Eye (tissue), 1 donor: ENCODE results near the gene SLC37A2.
A peak's percentile ranks its signal among the peaks of the same experiment; 100 is the strongest.
"Not testable (repeated sequence)": the region's sequence is repeated elsewhere in the genome, so short reads cannot be mapped to it uniquely, and the experiment has no call there.

Experiments used
- DNase-seq: peaks from one replicate; pipeline ENCODE4 v3.0.0-alpha.2; 2015

Gene SLC37A2

DNA sequence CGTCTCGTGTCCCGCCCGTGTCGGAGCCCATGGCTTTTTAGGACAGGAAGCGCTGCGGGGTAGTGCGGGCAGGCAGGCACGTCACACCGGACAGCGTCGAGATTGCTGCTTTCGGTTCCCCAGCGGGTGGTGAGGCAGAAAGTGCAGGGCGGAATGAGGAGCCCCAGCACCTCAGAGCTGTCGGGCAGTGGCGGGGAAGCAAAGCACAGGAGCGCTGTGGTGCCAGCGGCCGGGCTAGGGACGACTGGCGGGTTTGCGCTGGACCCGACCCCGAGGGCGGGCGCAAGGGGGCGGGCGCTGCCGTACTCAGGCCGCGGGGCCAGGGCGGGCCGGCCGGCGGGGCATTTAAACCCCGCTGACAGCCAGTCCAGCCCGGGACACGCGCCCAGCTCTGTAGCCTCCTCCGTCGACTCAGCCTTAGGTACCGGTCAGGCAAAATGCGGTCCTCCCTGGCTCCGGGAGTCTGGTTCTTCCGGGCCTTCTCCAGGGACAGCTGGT is at the start of gene SLC37A2:
TSS of gene SLC37A2 (plus strand) at position 375 of the 498 bp plus-strand sequence. CDS start at position 438, 63 bp downstream.
- peak; percentile 79 for DNase-seq

DNA sequence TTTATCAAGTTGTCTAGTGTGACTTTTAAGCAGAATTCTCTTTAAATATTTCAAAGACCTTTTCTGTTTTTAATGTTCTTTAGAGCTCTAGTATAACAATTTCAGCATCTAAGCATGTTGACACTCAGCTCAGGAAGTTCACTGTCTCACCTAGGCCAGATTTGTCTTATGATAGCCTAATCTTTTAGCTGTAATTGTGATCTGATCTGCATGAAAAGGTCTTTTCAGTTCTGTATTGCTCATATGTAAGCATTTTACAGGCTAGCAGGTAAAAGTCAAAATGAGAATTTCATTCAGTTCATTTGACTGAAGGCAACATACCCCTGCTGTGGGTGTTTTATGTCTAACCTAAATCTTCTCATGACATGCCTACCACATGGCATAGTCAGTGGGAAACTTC is 46.7 kb upstream of the SLC37A2 start:
- no peak for DNase-seq

DNA sequence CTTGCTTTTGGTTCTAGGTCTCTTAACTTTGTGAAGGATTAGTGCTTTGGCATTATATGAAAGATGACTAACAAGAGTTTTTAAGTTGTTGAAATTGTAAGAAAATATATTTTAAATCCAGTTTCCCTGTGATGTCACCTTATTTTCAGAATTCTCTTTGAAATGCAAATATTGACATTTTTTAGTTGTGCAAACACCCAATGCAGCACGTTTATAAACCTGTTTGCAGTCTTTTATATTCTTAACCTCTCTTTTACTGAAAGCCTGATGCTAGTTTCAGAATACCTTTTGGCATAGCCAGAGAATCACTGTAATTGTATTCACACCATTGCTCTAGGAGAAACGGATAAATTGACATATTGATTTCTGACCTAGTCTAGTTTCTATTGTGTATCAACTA is 42.8 kb upstream of the SLC37A2 start:
- no peak for DNase-seq

DNA sequence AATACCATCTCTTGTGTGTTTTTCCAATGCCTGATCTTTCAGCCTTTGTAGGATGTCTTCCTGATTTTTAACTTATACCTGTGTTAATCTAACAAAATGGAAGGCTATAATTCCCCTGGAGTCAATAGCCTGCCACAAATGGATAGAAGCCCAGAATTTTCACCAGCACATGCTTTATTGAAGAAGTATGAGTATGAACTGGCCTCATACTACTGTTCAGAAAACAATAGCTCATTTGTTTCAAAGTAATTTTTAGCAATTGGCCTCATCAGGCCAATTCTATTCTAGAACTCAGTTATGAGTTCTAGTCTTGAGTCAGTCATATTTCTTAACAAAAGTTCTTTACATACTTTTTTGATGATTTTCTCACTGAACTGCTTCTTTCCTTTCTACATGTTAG is 40.6 kb upstream of the SLC37A2 start:
- DNase-seq, result no peak

DNA sequence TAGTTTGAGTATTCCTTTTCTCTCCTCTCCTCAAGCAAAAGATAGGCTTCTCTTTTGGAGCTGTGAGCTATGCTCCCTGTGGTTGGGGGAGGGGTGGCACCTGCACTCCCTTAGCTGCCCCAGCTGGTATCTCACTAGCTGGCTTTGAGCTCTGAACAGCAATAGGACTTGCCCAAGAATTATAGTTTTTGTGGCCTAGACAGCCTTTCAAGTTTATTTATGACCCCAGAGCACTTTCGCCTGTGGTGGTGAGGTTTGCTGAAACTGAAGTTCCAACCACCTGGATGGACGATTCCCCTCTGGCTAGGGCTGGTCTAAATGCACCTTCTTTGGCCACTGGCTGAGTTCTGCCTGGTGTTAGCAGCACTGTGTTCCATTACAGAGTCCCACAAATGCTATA is 37.1 kb upstream of the SLC37A2 start:
- DNase-seq, result no peak

DNA sequence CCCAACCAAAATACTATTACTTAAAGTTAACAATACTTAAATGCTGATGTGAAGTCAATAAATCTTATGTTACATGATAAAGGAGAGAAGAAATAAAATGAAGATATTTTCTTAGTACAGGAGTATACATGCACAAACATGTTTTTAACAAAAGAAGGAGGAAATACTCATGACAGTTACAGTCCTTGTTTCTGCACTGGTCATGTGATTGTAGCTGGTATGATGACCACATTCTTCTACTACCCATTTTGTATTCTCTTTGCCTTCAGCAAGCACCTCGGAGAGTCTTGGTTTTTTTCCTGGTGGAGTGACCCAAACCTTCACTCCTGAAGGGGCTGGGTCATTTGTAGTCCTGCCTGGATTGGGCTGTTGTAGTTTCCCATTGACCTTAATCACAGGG is 33.7 kb upstream of the SLC37A2 start:
- not testable (repeated sequence) for DNase-seq

DNA sequence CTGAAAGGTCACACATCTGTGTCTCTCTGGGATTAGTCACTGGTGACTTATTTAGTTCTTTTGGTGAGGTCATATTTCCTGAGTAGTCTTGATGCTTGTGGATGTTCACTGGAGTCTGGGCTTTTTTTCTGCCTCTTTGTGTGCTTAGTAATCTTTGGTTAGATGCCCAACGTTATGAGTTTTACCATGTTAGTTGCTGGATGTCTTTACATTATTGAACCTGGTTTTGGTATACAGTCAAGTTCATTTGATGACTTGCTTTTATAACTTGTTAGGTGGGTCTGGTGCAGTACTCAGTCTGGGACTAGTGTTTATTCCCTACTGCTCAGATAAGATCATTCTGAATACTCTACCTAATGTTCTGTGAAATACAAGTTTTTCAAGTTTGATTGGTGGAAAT is 26.2 kb upstream of the SLC37A2 start:
- no peak for DNase-seq

DNA sequence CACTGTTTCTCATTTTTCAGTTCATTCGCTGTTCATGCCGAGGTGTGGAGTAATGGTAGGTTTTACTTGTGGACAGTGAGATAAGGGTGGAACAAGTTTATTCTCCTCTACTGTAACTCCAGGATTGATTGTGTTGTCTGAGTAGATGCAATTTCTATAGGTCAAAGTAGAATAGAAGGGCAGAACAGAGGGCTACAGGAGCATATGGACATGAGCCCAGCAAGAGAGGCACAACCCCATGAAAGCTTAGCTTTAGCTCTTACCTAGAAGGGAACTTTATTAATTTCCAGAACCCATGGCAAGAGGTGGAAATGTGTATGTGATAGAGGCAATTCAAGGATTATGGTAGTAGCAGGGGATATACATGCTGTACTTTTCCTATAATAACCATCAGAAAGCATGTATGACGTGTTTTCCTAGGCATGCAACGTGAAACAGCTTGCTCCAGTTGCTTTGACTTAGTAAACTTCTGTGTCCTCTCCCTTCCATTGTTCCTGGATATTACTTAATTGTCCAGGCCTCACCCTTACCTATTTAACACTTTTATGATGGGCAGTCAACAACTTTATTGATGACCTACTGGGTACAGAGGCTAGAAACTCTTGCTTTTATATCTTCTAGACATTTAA is 13.8 kb upstream of the SLC37A2 start:
- no peak for DNase-seq

DNA sequence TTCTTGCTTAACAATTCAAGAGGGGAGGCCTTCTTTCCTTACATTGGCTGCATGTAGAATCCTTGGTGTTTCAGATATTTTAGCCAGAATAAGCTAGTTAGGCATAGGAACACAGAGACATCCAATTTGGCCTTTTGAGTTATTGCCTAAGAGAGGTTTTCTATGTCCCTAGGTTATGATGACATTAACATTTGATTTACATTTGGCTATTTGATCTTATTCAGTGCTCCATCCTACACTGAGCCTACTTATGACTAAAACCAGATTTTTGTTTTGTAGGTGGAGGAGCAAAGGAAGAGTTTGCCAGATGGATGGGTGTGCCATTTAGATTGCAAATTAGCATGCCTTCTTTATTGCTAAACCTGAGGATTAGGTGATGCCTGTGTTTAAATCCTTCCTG is 11.1 kb upstream of the SLC37A2 start:
- no peak for DNase-seq

DNA sequence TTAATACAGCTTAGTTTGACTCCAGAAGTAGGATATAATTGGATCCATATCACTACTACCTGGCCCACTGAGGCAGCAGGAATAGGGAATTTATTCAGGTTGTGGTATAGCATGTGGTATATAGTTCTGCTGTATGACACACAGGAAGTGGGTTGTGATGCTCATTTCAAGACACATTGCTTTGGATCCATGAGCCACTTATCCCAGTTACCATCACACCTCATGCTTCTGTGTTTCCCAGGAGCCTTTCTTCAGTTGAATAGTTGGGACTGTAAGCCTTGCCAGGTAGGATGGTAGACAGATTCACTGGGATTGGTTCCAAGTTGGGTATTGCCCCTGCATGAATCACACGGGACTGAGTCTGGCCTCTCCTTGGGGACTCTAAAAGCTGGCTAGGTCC is 9.9 kb upstream of the SLC37A2 start:
- no peak for DNase-seq

DNA sequence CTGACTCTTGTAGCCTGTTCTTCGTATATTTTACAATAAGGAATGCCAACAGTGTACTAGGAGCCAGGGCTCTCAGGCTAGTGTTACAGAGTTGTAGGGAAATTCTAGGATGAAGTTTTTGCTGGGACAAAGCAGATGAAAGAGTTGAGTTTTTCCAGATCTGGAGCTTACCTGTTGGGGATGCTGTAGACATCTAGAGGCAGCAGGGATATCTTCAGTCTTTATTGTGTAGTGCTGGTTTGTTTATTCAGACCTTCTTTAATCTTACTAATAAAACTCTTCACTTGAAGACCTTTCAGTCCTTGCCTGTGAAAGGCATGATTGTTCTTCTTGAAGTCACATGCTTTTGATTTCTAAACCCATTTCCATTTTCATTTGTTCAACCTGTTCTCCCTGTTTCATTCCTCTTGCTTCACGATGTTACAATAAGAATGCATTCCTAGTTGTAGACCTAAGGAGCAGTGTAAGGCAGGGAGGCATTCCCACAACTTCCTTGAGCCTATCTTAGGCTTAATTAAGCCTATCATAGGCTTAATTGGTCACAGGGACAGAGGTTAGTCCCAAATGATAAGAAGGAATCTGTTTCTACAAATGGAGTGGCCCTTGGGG is 7.9 kb upstream of the SLC37A2 start:
- DNase-seq, result no peak

DNA sequence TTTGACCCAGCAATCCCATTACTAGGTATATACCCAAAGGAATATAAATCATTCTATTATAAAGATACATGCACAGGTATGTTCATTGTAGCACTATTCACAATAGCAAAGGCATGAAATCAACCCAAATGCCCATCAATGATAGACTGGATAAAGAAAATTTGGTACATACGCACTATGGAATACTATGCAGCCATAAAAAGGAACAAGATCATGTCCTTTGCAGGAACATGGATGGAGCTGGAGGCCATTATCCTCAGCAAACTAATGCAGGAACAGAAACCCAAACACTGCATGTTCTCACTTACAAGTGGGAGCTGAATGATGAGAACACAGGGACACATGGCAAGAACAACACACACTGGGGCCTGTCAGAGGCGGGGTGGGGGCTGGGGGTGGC is 7.0 kb upstream of the SLC37A2 start:
- DNase-seq, result not testable (repeated sequence)

DNA sequence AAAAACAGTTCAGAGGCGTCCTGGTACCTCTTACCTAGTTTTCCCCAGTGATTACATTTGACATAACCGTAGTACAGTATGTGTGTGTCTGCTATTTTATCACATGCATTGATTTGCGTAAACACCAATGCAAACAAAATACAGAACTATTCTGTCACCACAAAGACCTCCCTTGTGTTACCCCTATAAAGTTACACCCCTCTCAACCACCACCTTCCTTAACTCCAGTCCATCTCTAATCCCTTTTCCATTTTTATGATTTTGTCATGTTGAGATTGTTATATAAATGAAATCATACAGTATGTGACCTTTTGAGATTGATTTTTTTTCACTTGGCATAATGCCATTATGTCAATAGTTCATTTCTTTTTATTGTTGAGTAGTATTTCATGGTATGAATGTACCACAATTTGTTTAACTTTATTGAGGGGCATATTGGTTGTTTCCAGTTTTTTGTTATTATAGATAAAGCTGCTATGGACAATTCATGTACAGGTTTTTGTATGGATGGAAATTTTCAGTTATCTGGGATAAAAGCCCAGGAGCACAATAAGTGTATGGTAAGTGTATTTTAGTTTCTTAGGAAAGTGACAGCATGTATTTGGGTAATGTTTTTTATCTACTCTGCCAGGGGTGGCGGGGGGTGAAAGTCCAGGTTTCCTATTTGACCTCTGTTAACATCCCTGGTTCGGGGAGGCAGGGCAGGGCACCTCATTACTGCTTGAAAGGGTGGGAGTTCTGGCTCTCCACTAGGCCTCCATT is 6.0 kb upstream of the SLC37A2 start:
- DNase-seq, result no peak

DNA sequence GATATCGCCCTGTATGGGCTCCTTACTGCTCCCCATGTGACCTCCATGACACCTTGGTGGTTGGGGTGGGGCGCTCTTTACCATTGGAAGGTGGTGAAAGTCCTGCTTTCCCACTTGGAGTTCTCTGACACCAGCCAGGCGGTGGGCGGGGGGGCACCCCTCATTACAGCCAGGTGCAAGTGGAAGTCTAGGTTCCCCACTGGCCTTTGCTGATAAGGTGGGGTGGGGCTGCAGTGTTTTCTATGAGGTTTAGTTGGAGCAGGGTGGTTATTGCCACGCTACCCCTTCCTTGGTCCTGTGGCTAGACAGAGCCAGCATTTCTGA is 5.5 kb upstream of the SLC37A2 start:
- DNase-seq, result no peak

DNA sequence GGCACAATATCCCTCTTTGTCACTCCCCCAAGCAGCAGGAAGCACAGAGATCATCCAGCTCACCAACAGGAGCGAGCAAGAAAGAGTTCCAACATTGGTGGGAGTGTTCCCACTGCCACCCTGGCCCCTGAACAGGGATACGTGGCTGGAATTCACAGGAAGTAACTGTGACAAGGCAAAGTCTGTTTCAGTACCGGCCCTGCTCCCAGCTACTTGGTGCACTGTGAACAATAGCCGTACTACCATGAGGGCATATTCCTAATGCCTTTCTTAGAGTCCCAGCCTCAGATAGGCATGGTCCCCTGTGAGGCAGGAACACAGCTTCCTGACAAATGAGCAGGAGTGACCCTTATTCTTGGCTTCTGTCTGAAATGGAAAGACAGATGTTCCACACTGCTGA is 1.8 kb upstream of the SLC37A2 start:
- DNase-seq, result no peak

DNA sequence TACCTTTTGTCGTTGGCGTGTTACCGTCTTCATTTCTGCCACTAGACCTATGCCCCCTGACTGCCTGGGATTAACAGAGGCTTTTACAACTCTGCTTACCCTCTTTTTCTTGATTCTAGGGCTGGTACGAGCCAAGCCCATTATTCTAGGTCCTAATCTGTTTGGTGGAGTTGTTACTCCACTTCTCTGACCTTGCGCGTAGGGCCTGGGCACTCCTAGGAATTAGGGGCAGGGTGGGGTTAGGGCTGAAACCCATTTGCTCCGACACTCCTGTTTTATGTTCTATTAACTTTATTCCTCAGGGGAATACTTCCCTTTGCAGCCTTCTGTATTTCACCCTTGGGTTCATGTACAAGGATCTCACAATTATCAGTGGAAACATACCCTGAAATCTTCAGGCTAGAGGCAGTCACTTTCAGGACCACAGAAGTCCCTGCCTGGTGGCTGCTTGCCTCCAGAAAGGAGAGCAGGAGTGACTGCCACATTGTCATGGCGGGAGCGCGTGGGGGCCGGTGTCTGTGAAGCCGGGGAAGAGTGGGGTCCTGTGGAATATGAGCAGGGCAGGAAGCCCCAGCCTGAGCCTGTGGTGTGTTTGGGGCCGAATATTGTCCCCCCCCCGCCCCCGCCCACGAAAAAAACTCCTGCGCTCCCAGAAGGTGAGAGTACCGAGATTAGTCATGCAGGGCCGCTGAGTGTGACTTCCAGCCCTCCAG is 731 bp upstream of the SLC37A2 start:
- DNase-seq, result no peak

DNA sequence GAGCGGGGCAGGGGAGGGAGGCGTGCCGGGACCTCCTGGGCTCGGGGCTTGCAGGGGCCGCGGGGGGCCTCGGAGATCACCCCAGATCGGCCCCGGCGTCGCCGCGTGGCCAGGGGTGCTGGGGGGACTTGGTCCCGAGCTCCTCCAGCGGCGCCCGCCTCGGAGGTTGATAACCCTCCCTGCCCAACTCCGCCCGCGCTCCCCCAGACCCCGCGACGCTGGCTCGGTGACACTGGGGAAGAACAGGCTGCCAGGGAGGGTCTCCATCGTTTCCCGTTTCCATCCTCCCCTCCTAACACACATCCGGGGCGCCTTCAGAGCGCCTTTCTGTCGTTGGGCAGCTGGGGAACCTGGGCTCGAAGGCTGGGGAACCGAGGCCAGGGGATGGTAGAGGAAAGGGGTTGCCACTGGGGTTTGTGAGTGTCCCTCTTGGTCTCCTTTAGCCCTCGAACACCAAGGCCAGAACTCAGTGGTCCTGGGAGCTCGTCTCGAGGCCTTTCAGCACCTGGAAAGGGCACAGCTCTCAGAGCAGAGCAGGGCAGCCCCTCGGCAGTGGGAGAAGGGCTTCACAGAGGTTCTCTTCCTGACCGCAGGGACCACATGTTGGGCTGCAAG is 431 bp downstream of the SLC37A2 start:
- peak; percentile 42 for DNase-seq

DNA sequence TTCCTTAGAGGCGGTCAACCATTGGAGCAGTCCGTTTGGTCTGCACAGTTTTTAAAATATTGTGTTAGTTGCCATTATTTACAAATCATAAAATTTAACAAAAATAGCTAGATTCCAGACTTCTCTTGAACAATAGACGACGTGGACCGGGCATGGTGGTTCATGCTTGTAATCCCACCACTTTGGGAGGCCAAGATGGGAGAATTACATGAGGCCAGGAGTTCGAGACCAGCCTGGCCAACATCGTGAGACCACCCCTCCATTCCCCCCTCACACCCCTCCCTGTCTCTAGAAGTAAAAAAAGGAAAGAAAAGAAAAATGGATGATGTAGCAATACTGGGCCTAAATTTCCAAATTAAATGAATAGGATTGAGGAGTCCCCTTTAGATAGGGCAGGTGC is 965 bp downstream of the SLC37A2 start:
- no peak for DNase-seq

DNA sequence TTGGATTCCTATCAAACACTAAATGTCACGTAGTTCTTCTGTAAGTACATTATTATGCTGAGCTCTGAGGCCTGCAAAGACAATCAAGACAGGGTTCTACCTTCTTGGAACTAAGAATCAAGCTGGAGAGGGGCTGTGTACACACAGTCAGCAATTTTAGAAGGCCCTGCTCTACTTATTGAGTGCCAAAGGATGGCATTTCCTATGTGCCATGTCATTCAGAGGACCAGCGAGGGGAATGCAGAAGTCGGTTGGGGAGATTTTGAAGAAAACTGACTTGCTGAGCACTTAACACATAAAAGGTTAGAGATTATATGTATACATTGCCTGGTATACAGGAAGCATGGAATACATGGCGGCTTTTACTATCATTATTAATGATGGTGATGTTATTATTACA is 5.3 kb downstream of the SLC37A2 start:
- DNase-seq, result no peak

DNA sequence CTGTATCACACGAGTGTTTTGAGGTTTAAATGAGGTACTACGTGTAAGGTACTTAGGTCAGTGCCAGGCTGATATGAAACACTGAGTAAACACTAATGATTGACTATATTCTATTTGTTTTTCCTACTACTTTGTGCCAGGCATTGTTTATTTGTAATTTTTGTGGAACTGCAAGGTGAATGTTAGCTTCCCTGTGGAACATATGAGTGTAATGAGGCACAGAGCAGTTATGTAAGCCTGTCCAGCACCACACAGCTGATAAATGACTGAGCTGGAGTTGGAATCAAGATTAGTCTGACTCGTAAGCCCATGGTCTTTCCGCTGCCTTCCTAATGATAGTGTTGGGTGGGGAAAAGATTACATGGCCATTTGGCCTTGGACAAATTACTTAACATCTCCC is 5.9 kb downstream of the SLC37A2 start:
- DNase-seq, result no peak

DNA sequence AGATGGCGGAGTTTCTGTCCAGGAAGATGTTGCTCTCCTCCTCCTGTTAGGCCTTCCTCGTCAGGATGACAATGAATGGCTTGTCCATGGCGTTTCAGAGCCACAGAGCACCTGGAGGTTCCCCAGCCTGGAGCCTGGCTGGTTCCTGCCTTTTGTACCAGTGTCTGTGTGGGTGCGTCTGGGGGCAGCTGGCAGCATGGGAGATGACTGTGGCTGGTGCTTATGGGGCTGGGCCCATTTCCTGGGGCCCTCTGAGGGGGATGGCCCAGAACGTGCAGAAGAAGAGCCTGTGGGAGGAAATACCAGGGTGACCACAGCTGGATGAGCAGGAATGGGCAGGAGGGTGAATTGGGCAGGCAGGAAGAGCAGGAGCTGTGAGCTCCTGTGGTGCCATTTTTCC is 6.7 kb downstream of the SLC37A2 start:
- no peak for DNase-seq

DNA sequence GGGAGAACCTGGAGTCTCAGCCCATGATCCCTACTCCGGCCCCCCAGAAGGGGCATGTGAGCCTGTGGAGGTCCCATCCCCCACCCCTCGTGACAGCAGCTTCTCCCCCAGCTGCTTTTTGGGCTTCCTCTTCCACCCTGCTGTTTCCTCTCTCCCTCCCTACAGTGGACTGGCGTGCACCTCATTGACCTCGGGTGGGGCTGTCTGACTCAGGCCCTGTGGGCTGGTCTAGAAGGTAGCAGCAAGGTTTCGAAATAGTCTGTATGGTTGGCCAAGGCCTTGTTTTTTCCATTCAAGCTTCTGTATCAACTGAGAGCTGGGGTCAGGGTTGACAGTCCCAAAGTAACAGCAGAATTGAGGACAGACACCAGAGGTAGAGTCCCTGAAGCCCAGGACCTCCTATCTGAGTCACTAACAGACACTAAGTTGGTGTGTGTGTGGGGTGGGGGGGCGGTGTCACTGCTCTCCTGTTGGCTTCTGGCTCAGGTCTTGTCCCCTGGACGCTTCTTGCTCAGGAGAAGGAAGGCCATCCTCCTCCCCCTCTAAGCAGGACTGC is 7.7 kb downstream of the SLC37A2 start:
- no peak for DNase-seq

DNA sequence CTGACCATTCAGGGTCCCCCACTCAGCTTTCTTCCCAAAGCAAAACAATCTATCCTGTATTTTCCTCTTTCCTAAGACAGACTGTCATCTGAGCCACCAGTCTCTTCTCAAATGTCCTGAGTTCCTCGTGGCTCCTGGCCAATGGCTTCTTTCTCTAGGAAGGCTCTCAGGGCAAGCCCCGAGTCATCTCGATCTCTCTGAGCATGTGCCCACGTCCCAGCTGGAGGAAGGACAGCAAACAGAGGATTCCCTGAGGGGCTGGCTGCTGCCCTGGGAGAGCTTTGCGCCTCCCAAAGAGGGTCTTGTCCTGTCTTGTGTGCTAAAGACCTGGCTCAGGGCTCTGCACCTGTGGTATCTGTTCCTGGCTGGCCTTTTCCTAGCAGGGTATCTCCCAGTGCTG is 8.3 kb downstream of the SLC37A2 start:
- no peak for DNase-seq
